ENCODE data around the gene THOP1.

The THOP1 gene

DNA sequence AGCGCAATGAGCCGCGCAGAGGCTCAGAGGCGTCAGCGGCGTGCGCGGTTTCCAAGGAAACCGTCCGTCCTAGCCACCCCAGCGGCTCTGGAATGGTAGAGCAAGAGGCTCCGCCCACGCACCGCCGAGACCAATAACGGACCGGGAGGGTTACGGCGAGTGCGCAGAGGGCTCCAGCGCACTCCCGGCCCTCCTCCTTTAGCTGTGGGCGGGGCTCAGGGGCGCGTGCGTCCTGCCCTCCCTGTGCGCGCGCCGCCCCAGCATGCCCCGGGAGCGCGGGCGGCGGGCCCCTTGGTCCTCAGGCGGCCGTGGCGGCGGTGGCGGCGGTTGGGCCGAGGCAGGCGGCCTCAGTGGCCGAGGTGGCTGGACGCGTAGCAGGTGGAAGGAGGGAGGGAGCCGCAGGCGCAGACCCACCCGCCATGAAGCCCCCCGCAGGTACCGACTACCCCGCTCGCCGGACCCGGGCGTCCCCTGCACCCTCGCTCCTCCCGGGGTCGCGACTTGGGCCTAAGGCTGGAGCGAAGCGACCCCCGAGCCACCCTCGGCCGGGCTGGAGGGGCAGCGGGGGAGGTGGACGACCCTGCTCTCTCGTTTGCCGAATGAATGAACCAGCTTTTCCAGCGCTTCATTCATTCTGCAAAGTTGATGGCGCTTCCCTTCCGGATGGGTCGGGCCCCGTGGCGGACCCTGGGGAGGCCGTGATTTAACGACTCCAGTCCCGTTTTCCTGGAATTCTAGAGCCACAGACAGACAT is at the start of gene THOP1:
Gene THOP1, plus strand, starts transcription at position 260 of the 754 bp plus-strand sequence. Its CDS starts 160 bp downstream, at position 420.
- peak; percentile 99 for DNase-seq (ENCODE audit: low spot score)

GRCh38 chr19:2736550-2737190 is 48.6 kb upstream of the THOP1 start:
- DNase-seq (ENCODE audit: low spot score), result no peak

- DNase-seq (ENCODE audit: low spot score), result peak; percentile 96
These were observed 45.5 kb upstream of the THOP1 start, which contains the start of gene SLC39A3 for GRCh38 chr19:2739602-2740313. Gene SLC39A3 (minus strand): TSS chr19:2740017. CDS start chr19:2737257, 2,760 bp downstream.

GRCh38 chr19:2740314-2740656 is 45.0 kb upstream of the THOP1 start:
- DNase-seq (ENCODE audit: low spot score), result no peak

DNA sequence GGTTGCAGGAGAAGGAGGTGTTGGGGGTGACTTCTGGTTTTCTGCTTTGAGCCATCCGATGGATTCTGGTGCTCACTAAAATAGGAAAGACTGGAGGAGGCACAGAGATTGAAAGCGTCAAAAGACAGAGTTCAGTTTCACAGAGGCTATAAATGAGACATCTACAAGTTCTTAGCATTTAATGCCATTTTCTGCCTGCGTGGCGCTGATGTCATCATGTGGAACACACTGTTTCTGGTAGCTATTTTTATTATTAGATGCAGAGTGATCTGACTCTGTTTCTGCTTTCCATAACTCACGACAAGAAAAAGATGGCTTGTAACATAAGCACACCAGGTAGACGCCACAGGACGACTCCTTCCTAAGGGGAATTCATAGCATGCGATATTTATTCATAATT is 42.2 kb upstream of the THOP1 start:
- DNase-seq (ENCODE audit: low spot score), result no peak

GRCh38 chr19:2744113-2744512 is 41.2 kb upstream of the THOP1 start:
- DNase-seq (ENCODE audit: low spot score), result no peak

DNA sequence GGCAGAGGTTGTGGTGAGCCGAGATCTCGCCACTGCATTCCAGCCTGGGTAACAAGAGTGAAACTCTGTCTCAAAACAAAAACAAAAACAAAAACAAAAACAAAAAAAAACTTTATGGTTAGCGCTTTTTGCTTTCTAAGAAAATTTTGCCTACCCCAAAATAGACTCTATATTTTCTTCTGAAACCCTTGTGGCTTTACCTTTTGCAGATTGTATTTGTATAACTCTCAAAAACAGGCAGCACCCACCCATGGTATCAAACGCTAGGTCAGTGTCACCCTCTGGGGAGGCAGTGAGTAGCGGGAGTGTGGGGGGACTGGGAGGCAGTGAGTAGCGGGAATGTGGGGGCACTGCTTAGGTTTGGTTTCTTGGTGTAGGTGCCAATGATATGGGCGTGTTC is 38.0 kb upstream of the THOP1 start:
- DNase-seq (ENCODE audit: low spot score), result no peak

DNA sequence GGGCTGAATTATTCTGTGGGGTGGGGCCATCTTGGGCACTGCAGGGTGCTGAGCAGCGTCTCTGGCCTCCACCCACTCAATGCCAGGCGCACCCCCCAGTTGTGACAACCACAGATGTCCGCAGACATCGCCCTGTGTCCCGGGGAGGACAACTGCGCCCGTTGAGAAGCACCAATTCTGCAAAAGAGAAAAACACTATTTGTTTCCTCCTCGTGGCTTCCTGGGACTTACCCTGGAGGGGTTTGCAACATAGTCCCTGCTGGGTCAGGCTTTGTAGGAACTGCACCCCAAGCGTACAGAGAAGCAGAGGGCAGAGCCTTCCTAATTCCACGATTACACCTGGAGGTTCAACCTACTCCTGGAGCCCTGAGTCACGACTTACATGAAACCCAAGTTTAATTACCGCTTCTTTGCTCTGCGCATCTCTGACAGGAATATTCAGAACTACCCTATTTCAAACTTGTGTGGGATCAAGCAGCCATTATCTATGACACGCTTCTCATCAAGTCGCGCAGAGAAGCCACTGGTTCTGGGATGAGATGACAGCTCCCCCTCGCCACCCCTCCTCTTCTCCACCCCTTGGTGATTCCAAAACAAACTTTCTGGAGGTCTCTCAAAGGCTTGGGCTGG is 34.4 kb upstream of the THOP1 start:
- DNase-seq (ENCODE audit: low spot score), result no peak

GRCh38 chr19:2751438-2751830 is 33.9 kb upstream of the THOP1 start:
- no peak for DNase-seq (ENCODE audit: low spot score)

GRCh38 chr19:2754659-2755447 is 30.4 kb upstream of the THOP1 start:
- no peak for DNase-seq (ENCODE audit: low spot score)

GRCh38 chr19:2755448-2755705 is 29.9 kb upstream of the THOP1 start:
- no peak for DNase-seq (ENCODE audit: low spot score)

DNA sequence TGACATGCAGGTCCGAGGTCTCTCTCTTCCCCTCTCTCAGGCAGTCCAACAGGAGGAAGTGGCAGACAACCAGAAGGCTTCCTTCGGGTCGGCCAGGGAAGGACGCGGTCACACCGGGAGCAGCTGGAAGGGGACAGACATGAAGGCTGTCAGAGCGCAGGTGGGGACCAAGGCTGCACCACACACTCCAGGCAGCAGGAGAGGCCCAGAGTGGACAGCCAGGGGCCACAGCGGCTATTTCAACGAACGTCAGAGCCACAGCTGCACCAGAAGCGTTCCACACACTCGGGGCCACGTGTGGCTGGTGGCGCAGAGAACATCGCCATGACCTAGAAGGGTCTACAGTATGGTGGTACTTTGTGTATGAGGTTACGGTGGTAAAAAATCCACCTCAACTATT is 29.5 kb upstream of the THOP1 start:
- no peak for DNase-seq (ENCODE audit: low spot score)

DNA sequence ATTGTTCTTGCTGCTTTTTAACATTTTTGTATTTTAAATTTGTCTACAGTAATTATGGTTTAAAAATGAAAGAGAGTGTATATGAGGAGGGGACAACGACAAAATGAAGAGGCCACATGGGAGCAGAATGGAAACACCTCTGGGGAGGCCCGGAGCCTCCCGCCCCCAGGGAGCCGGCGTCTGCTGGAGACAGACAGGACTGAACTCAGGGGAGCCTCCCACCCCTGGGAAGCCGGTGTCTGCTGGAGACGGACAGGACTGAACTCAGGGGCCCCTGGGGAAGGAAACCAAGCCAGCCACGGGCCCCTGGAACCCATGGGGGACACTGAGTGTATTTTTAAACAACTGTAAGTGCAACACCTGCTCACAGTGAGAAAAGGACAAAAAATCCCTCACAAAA is 28.8 kb upstream of the THOP1 start:
- DNase-seq (ENCODE audit: low spot score), result no peak

DNA sequence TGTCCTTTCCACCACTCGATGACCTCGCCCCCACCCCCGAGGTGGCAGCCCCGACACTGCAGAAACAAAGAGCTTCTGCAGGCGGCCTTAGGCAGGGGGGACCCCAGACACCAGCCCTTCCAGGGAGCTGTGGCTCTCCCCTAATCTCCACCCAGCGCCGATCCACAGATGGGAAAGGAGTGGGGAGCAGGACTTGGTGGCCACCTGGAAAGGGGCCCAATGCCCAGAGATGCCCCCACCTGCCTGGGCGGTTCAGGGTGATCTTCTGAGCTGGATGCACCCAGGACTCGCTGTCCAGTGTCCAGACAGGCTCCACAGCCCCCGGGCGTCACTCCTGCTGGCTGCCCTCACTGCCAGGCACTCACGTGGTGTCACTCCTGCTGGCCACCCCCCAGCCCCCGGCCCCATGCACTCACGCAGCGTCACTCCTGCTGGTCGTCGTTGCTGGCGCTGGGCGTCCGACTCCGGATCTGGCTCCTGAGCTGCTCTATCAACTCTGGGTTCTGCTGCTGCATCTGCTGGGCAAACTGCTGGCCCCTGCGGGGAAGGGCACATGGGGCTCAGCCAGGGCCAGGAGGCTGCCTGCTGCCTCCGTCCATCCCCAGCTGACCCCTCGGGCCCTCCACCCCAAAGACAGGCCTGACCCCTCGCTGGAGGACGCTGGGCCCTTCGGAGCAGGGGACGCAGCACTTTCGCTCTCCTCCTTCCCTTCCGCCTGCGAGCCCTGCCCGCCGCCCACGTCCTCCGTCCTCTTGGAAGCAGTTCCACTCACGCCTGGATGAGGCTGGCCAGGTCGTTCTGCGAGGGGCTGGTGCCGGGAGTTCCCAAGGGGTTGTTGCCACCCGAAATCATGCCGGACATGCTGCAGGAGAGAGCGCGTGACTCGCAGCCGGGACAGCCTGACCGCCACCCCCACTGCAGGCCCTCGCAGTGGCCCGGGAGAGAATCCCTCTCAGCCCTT is 28.1 kb upstream of the THOP1 start:
- no peak for DNase-seq (ENCODE audit: low spot score)

DNA sequence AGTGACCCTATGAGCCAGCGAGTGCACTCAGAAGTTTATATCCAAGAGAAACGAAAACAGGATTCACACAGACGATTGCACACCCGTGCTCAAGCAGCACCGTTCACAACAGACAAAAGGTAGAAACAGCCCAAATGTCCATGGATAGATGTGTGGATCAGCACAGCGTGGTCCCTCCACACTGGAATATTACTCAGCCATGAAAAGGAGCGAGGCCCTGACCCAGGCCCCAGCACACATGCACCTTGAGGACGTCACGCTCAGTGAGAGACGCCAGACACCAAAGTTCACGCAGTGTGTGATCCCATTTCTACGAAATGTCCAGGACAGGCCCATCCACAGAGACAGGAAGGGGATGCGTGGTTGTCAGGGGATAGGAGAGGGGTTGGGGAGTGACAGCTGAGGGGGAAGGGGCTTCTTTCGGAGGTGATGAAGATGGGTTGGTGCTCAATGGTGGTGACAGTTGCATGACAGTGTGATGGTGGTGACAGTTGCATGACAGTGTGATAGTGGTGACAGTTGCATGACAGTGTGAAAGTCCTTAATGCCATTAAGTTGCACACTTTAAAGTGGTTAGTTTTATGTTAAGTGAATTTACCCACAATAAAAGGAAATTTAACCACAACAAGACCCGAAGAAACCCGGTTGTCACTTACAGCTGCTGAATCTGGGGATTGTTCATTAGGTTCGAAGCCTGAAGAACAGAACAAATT is 26.5 kb upstream of the THOP1 start:
- no peak for DNase-seq (ENCODE audit: low spot score)

- DNase-seq (ENCODE audit: low spot score), result no peak
These were observed 25.9 kb upstream of the THOP1 start for GRCh38 chr19:2759362-2759761.

- no peak for DNase-seq (ENCODE audit: low spot score)
These were observed 25.3 kb upstream of the THOP1 start for GRCh38 chr19:2759965-2760364.

DNA sequence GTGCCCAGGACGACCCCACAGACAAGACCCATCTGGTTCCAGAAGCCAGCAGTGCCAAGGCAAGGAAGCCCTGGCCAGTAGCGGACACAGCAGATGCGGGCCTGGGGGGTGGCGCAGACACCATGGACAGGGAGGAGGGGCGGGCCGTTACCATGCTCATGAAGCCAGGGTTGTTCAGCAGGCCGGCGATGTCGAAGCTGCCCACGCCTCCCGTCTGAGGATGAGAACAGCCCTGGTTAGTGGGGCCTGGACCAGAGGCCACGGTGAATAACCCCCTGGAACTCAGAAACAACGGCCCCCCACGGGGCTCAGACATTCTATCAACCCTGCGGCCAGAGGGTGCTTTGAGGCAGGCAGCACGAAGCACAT is 24.0 kb upstream of the THOP1 start:
- no peak for DNase-seq (ENCODE audit: low spot score)

- no peak for DNase-seq (ENCODE audit: low spot score)
These were observed 23.2 kb upstream of the THOP1 start for GRCh38 chr19:2761876-2762782.

Measured in kidney capillary endothelial cell (primary cell).